Kidney epithelial cell (primary cell): ENCODE results near the gene AFF2. TPM values are rescaled to one million over a fixed set of nuclear protein-coding genes. Genes with fewer than 3 reads are reported as not detected.

Experiments used
- DNase-seq: peaks from one replicate; pipeline ENCODE4 v3.0.0-alpha.2; 2010; ENCODE audit warnings: low read depth
- H3K27me3 ChIP-seq: 2 replicates; pipeline ENCODE4 v1.6.0; 2011; ENCODE audit warnings: low read length; ENCODE audit not compliant: control insufficient read depth, insufficient read depth
- H3K36me3 ChIP-seq: 2 replicates; pipeline ENCODE4 v1.5.1; 2011; ENCODE audit warnings: low read length; ENCODE audit not compliant: control insufficient read depth, insufficient read depth
- H3K4me3 ChIP-seq: 2 replicates; pipeline ENCODE4 v1.5.1; 2011; ENCODE audit warnings: low read depth, mild to moderate bottlenecking, control low read depth, low read length
- CTCF ChIP-seq: IDR thresholded peaks from 2 replicates; pipeline ENCODE4 v1.5.1; 2011; ENCODE audit warnings: mild to moderate bottlenecking, moderate library complexity, low read length, control low read depth, inconsistent platforms; ENCODE audit not compliant: insufficient read depth, poor library complexity, severe bottlenecking
- total RNA-seq: library from RNA; depleted of rRNA; stranded (reverse); fragments of >200 nt; gene quantifications from 2 replicates; pipeline ENCODE4 v1.2.3, GENCODE V29; 2015

AFF2 gene
- total RNA-seq, 1 donor from 2014 or later, result 1.3 TPM

DNA sequence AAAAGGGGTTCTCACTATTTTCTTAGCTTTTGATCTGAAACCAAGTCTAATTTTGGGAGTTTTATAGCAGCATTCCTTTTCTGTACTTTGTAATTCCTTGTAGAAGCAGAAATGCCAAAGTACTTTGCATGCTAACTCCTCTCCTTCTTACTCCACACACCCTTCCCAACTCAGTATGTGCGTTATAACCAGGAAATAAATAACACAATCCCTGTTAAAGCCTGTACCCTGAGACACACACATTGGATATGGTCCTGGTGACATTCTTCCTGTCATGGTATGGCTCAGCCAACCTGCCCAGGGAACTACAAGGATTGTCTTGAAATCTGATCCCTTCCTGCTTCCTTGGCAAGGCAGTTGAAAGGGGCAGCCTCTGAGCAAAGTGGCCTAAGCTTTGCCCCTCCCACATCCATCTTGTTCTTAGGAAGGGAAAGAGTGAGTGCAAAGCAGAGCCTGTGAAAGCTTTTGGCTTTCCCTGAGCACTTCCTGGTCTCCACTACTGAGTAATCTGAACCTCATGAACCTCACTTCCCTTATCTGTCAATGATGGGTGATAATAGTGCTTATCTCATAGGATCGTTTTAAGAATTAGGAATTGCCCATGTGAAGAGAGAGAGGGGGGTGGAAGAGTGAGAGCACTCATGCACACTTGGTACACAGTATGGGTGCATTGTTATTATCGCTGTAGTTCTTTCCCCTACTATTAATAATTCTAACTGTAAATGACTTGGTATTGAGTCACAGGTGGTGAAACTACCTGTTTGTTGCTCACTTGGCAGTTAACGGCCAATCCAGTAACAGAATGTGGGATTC is 109.3 kb downstream of the AFF2 start:
- no peak overlapping the region for H3K4me3 ChIP-seq
- DNase-seq, result no peak
- H3K27me3 ChIP-seq, result no peaks in the 10 kb centered on the region
- H3K36me3 ChIP-seq, result no peaks in the 10 kb centered on the region
- no peak for TF ChIP-seq CTCF

- H3K36me3 ChIP-seq, result no peaks in the 10 kb centered on the region
- H3K4me3 ChIP-seq, result no peak overlapping the region
- no peak for DNase-seq
- no peak for TF ChIP-seq CTCF
- no peaks in the 10 kb centered on the region for H3K27me3 ChIP-seq
These were observed 109.9 kb downstream of the AFF2 start for GRCh38 chrX:148610328-148610698.

GRCh38 chrX:148611993-148612392 is 111.6 kb downstream of the AFF2 start:
- Histone ChIP-seq H3K4me3 (no peak overlapping the region), H3K36me3 (no peaks in the 10 kb centered on the region), H3K27me3 (no peaks in the 10 kb centered on the region)
- DNase-seq, result no peak
- no peak for TF ChIP-seq CTCF

GRCh38 chrX:148612431-148612830 is 112.0 kb downstream of the AFF2 start:
- no peak for TF ChIP-seq CTCF
- Histone ChIP-seq H3K27me3 (no peaks in the 10 kb centered on the region), H3K4me3 (no peak overlapping the region), H3K36me3 (no peaks in the 10 kb centered on the region)
- DNase-seq, result no peak

DNA sequence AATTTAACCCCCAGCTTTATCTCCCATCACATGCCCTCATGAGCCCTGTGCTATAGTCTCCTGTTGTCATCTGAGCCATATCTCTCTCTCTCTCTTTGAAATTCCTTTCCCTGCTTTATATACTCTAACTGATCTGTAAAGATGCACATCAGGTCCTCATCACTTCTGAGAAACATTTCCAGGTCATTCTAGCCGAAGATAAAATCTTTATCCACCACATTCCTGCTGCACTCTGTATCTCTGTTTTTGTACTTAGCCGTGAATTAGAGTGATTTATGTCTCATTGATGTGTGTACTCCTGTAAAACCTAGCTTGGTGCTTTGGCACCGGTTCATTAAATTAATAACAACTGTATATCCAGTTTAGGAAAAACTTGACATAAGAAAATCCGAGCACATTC is 113.2 kb downstream of the AFF2 start:
- Histone ChIP-seq H3K4me3 (no peak overlapping the region), H3K27me3 (no peaks in the 10 kb centered on the region), H3K36me3 (no peaks in the 10 kb centered on the region)
- no peak for TF ChIP-seq CTCF
- DNase-seq, result no peak

- no peak for DNase-seq
- no peak for TF ChIP-seq CTCF
- Histone ChIP-seq H3K4me3 (no peak overlapping the region), H3K36me3 (no peaks in the 10 kb centered on the region), H3K27me3 (no peaks in the 10 kb centered on the region)
These were observed 115.1 kb downstream of the AFF2 start for GRCh38 chrX:148615491-148615890.
